Measurements from ENCODE around the gene TRMT10C. TPM values are rescaled to one million over a fixed set of nuclear protein-coding genes. Genes with fewer than 3 reads are reported as not detected.

The TRMT10C gene
- total and polyA plus RNA-seq, 9 of the 15 experiments (the other 6 are each of a cell fraction or from before 2014, with no cell fraction given) = 48.6 to 106 (median 63.9) TPM

- no peak for TF ChIP-seq CHD1 (IDR thresholded peaks at IDR 0.05; ENCODE audit: low read length)
- no peak for TF ChIP-seq RBM15 (IDR thresholded peaks at IDR 0.05; ENCODE audit: insufficient read depth, low read length)
- TF ChIP-seq NR4A1 (CRISPR knock-in tag; IDR thresholded peaks at IDR 0.05) = no peak
- TF ChIP-seq NR4A1 (tag; IDR thresholded peaks at IDR 0.05) = peak; percentile 80
- TF ChIP-seq CXXC5 (CRISPR knock-in tag; IDR thresholded peaks at IDR 0.05) = peak; percentile 69
- TF ChIP-seq PTRF (tag; IDR thresholded peaks at IDR 0.05) = no peak
- peak; percentile 95 for TF ChIP-seq NFIC (IDR thresholded peaks at IDR 0.05)
- no peak for TF ChIP-seq RBM14 (IDR thresholded peaks at IDR 0.05; ENCODE audit: borderline replicate concordance, insufficient read depth, low read depth, low read length)
- TF ChIP-seq ZC3H11A (IDR thresholded peaks at IDR 0.05; ENCODE audit: low read depth, low read length) = no peak
- TF ChIP-seq HDAC3 (IDR thresholded peaks at IDR 0.05; ENCODE audit: borderline replicate concordance, partially characterized antibody) = peak; percentile 83
- TF ChIP-seq ZNF133 (CRISPR knock-in tag; IDR thresholded peaks at IDR 0.05) = no peak
- TF ChIP-seq MCM5 (IDR thresholded peaks at IDR 0.05; ENCODE audit: low read depth) = no peak
- no peak for TF ChIP-seq ATF1 (CRISPR knock-in tag; IDR thresholded peaks at IDR 0.05)
- TF ChIP-seq ATF1 (tag; IDR thresholded peaks at IDR 0.05) = peak; percentile 51
- TF ChIP-seq RAD21 (CRISPR knock-in tag; conservative IDR thresholded peaks at IDR 0.05 in 1 of 2, IDR thresholded peaks at IDR 0.05 in 1 of 2) = no peak
- TF ChIP-seq RBBP5 (IDR thresholded peaks at IDR 0.05; ENCODE audit: borderline replicate concordance, insufficient read depth, low read length, poor library complexity, severe bottlenecking) = no peak
- TF ChIP-seq NRF1 (conservative IDR thresholded peaks at IDR 0.05 in 1 of 2, IDR thresholded peaks at IDR 0.05 in 1 of 2) = peak; percentile 82 to 86
- TF ChIP-seq HBP1 (CRISPR knock-in tag; IDR thresholded peaks at IDR 0.05) = 0 out of 2 replicates have a peak, but pooled peaks have one; percentile 43
- TF ChIP-seq CREM (IDR thresholded peaks at IDR 0.05; ENCODE audit: low read depth) = peak; percentile 78
- peak; percentile 51; the same call in 1 of the 2 replicates for TF ChIP-seq ZNF584 (CRISPR knock-in tag; IDR thresholded peaks at IDR 0.05; ENCODE audit: low read depth)
- no peak for TF ChIP-seq HDGF (IDR thresholded peaks at IDR 0.05)
- TF ChIP-seq MTA3 (IDR thresholded peaks at IDR 0.05; ENCODE audit: borderline replicate concordance) = peak; percentile 73; the same call in 1 of the 2 replicates
- TF ChIP-seq NCOA1 (IDR thresholded peaks at IDR 0.05; ENCODE audit: low read depth) = peak; percentile 84; the same call in 1 of the 2 replicates
- TF ChIP-seq KAT2B (IDR thresholded peaks at IDR 0.05; ENCODE audit: low read depth, low read length) = no peak
Observed at GRCh38 chr3:101529816-101530685, 31.6 kb upstream of the TRMT10C start (continued).
